GM21529 (cell line): ENCODE measurements around the gene PLN.

Source experiments
- ATAC-seq: cut with Tn5 transposase; IDR thresholded peaks from one replicate; pipeline ENCODE4 v1.9.1; 2021; ENCODE audit not compliant: unreplicated experiment

Gene PLN

DNA sequence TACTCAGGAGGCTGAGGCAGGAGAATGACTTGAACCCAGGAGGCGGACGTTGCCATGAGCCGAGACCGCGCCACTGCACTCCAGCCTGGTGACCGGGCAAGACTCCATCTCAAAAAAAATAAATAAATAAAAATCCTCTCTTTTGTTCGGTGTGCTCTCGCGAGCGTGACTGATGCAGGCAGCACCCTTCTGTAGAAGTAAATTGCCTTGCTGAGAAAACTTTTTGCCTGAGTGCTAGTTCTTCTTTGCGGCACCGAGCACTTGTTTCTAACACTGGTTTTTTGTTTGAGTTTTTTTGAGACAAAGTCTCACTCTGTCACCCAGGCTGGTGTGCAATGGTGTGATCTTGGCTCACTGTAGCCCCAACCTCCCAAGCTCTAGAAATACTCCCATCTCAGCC lies 30.5 kb downstream of the PLN start:
- ATAC-seq: no peak

DNA sequence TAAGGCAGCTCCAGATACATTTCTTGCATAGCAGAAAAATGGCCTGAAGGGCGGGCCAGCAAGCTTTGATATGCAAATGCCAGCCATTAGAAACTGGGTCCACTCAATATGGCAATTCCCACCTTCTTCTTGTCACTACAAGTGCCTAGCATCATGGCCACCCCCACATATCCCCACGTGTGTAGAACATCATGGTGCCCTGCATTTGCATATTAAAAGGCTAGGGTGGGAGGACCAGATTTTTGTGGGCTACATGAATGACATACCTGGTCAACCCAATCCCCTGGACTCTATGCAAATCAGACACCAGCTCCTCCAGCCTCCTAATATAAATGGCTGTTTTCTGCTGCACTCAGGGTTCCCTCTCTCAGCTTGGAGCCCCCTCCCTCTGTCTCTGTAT lies 31.7 kb downstream of the PLN start:
- no peak for ATAC-seq

DNA sequence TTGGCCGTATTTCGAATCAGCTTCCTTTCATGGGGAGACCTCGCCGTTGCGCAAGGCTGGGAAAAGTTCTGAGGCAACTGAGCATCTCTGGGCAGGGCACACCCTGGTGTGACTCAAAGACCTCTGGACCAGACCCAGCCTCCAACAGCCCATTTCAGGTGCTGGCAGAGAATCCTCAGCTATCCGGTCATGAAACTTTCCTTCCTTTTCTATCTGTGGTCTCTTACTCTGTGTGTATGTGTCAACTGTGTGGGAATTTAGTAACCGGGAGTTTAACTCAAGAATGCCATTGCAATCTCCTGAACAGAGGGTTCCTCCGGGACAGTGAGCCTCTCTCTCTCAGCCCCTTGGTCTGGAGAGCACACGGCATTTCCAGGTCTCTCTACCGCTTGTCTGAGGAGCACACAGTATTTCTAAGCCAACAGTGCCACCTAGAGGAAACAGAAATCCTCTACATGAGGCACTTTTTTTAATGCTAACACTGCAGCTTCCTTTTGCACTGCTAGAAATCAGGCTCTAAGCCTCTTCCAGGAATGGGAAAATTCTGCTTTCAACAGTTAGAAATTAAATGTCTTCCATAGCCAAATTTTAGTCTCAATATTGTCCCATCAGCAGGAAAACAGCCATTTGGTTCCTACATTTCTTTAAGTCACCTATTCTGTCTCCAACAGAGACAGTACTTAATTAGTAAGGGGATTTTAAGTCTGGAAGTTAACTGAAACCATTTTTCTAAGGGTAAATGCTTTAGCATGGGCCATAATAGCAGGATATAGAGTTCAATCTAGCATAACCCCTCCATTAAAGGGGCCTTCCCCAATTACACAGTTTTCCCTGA lies 32.7 kb downstream of the PLN start:
- ATAC-seq: no peak

DNA sequence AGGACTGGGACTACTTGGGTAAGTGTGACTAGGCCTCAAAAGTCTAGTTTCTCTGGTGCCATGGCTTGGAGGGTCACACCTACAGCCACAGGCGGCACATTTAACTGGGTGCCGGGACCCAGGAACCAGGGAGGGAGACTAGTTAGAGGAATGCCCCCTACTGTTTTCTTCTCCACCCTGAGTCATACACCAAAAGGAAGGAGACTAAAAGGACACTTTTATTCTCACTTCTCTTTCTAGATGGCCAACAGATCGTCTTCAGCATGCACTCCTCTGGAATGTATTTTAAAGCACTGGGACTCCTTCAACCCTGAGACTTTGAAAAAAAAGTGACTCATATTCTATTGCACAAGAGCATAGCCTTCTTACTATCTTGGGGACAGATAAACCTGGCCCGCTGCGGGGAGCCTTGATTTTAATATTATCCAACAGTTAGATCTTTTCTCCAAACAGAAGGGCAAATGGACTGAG lies 33.4 kb downstream of the PLN start:
- no peak for ATAC-seq

- no peak for ATAC-seq
These were observed 36.8 kb downstream of the PLN start for GRCh38 chr6:118584911-118585310.

GRCh38 chr6:118586746-118587485 lies 38.8 kb downstream of the PLN start:
- no peak for ATAC-seq

- ATAC-seq: no peak
These were observed 40.5 kb downstream of the PLN start for GRCh38 chr6:118588626-118589025.

- ATAC-seq: no peak
These were observed 41.1 kb downstream of the PLN start for GRCh38 chr6:118589186-118589585.

- ATAC-seq: no peak
These were observed 41.7 kb downstream of the PLN start for GRCh38 chr6:118589649-118590365.

DNA sequence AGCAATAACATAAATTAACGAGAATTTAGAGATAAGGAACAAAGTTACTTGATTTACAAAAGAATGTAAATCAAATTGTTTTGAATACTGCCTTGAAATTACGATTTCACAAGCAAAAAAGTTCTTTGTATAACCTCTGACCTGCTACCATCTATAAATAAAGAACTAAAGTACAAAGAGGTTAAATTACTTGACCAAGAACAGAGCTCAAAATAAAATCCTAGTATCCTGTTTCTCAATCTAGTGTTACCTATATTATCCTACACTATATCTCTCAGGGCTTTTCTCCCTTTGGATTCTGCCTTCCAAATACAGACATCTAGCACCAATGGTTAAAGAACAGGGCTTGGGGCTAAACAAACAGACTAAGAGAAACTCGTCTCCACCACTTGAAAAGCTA lies 43.8 kb downstream of the PLN start:
- no peak for ATAC-seq

DNA sequence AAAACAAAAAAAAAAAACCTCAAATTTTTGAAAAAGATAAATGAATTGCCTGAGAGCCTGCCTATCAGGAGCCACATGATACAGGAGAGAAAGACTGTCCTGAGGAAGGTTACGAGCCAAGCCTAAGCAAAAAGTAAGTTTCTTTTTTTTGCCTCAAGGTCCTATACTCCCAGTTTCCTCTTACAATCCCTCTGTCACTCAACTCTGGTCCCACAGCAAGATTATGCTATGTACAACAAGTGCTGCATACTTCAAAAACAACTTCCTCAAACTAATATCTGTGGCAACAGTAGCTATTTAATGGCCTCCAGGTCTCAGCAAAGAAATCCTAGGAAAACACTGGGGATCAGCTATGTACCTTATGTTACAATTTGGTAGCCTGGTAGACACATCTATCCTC lies 46.8 kb downstream of the PLN start:
- ATAC-seq: no peak

DNA sequence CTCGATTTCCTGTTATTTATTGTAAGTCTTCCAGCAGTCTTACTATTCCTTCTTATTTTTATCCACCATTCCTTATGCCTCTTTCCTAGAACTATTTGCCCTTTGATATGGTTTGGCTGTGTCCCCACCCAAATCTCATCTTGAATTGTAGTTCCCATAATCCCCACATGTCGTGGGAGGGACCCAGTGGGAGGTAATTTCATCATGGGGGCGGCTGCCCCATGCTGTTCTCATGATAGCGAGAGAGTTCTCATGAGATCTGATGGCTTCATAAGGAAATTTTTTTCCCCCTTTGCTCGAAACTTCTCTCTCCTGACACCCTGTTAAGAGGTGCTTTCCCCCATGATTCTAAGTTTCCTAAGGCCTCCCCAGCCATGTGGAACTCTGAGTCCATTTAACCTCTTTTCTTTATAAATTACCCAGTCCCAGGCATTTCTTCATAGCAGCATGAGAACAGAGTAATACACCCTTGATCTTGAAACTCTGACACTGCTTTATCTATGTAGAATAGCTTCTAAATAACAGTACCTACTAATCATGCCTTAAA lies 48.8 kb downstream of the PLN start:
- ATAC-seq: no peak

DNA sequence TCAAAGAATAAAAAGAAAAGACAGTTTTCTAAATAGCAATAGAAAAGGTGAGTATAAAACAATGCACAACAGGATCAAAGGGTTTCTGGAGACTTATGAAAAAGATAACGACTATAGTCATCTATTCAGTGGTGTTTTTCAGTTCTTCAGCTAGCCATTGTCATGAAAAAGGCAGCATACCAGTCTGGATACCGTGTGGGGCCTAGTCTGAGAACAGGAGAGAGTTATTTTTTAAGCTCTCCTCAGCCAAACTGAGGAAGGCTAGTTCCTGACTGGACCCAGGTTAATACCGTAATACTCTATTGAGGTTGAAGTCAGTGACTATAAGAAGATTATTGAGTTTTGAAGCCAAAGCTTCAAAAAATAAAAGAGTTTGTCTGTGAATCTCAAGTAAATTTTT lies 49.5 kb downstream of the PLN start:
- no peak for ATAC-seq

DNA sequence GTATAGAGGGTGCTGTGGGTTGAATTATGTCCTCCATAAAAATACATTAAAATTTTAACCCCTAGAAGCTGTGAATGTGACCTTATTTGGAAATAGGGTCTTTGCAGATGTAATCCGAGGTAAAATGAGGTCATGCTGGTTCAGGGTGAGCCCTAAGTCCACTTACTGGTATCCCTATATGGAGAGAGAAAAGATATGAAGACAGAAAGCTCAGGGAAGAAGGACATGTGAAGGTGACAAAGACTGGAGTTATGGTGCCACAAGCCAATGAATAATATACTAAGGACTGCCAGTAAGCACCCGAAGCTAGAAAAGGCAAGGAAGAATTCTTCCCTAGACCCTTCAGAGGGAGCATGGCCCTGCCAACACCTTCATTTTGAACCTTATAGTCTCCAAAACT lies 50.2 kb downstream of the PLN start:
- ATAC-seq: no peak

- no peak for ATAC-seq
These were observed 54.2 kb downstream of the PLN start for GRCh38 chr6:118602300-118602699.

DNA sequence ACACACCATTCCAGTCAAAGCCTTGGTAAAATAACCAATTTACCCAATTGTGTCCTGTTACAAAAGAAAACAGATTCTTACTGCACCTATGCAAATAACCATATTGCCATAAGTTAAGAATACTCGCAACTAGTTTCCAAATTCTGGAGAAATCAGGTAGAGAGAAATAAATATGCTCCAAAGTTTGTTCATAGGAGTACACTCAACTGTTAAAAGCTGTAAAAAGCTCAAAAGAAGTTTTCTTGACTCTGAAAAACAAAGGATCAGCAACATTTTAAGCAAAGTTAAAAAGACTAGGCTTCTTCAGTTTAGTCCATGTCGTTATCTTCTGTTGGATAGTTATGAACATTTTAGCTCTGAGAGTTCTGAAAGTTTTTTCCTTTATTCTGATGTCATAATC lies 55.3 kb downstream of the PLN start:
- ATAC-seq: no peak

- no peak for ATAC-seq
These were observed 58.2 kb downstream of the PLN start for GRCh38 chr6:118606268-118606667.

GRCh38 chr6:118606858-118607257 lies 58.8 kb downstream of the PLN start:
- no peak for ATAC-seq
